ENCODE data around the gene VWA7.
A peak's percentile ranks its signal among the peaks of the same experiment; 100 is the strongest.
"Not testable (repeated sequence)": the region's sequence is repeated elsewhere in the genome, so short reads cannot be mapped to it uniquely, and the experiment has no call there.

The VWA7 gene

DNA sequence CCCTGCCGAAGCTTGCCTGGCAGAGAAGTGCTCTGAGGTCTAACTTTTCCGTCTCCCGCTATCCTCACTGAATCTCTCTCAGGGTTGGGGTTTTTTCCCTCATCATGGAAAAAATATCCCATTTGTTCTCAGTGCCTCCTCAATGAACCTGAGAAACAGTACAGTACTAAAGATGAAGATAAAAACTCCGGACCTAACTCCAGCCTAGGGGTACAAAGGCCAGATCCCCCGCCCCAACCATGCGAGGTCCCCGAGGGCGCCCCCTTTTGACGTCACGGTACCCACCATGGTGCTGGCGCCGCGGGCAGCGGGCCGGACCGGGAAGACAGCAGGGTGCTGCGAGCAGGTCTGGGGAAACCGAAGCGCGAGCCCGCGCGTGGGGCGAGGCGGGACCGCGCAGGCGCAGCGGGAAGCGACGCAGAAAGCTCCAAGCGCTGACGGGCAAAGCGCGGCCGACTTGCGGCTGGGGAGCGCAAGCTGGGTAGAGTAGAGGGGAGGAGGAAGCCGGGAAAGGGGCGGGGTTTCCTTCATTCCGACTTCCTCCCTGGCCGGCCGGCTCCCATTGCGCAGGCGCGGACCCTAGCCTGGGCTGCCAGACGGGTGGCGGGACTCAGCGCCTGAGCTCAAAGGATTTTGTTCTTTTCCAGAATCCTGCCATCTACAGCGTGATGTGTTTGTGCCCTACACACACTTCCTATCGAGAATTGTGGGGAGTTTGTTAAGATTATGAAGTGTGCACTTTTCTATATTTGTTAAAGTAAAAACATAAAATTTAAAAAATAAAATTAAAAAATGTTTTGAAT lies 29.5 kb upstream of the VWA7 start, which contains the start of gene LSM2:
Gene LSM2, minus strand, starts transcription at position 497 of the 803 bp plus-strand sequence. Its CDS starts 209 bp downstream, at position 288.
- DNase-seq (ENCODE audit: low read depth): peak; percentile 98
- peak within 1 kb of the TSS; percentile 77 for H3K4me3 ChIP-seq (replicated peaks; ENCODE audit: low read depth, low read length)
- TF ChIP-seq, protein P1, sequence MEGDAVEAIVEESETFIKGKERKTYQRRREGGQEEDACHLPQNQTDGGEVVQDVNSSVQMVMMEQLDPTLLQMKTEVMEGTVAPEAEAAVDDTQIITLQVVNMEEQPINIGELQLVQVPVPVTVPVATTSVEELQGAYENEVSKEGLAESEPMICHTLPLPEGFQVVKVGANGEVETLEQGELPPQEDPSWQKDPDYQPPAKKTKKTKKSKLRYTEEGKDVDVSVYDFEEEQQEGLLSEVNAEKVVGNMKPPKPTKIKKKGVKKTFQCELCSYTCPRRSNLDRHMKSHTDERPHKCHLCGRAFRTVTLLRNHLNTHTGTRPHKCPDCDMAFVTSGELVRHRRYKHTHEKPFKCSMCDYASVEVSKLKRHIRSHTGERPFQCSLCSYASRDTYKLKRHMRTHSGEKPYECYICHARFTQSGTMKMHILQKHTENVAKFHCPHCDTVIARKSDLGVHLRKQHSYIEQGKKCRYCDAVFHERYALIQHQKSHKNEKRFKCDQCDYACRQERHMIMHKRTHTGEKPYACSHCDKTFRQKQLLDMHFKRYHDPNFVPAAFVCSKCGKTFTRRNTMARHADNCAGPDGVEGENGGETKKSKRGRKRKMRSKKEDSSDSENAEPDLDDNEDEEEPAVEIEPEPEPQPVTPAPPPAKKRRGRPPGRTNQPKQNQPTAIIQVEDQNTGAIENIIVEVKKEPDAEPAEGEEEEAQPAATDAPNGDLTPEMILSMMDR (IDR thresholded peaks at IDR 0.05; ENCODE audit: low read length, missing control alignments): no peak

GRCh38 chr6:31805939-31806469 lies 28.9 kb upstream of the VWA7 start:
- no peak for DNase-seq (ENCODE audit: low read depth)
- H3K4me3 ChIP-seq (replicated peaks; ENCODE audit: low read depth, low read length): peak overlapping the region; percentile 77
- TF ChIP-seq, protein P1 (IDR thresholded peaks at IDR 0.05; ENCODE audit: low read length, missing control alignments): no peak

GRCh38 chr6:31801031-31801927 lies 24.2 kb upstream of the VWA7 start:
- DNase-seq (ENCODE audit: low read depth); H3K4me3 ChIP-seq (replicated peaks; ENCODE audit: low read depth, low read length): not testable (repeated sequence)

DNA sequence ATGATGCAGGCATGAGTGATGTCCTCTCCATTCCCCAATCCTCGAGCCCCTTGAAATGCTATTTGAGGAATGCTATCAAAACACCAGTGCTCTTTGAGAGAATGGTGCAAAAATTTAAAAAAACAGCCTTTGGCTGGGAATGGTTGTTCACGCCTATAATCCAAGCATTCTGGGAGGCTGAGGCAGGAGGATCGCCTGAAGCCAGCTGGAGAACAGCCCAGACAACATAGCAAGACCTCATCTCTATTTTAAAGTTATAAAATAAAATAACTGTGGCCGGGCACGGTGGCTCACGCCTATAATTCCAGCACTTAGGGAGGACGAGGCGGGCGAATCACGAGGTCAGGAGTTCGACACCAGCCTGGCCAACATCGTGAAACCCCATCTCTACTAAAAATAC lies 22.7 kb upstream of the VWA7 start:
- TF ChIP-seq, protein P1 (IDR thresholded peaks at IDR 0.05; ENCODE audit: low read length, missing control alignments): no peak
- DNase-seq (ENCODE audit: low read depth): no peak
- H3K4me3 ChIP-seq (replicated peaks; ENCODE audit: low read depth, low read length): no peak overlapping the region

DNA sequence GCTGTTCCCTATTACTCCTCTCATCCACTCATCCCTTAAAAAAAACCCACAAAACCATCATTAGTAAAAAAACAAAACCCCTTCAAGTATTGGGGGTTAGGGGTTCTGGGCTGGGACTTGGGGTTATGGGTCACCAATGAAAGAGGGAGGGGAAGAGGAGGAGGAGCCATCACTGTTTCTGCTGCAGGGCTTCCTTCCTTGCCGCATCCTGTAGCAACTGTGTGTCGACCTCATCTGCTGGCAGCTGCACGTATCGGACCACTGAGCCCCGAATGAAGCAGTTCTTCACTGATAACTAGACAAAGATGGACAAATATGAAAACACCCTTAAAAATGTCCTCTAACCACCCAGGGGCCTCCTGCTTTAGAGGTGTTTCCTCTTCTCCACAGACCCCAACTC lies 20.5 kb upstream of the VWA7 start:
- H3K4me3 ChIP-seq (replicated peaks; ENCODE audit: low read depth, low read length): no peak overlapping the region
- DNase-seq (ENCODE audit: low read depth): no peak
- TF ChIP-seq, protein P1 (IDR thresholded peaks at IDR 0.05; ENCODE audit: low read length, missing control alignments): no peak

DNA sequence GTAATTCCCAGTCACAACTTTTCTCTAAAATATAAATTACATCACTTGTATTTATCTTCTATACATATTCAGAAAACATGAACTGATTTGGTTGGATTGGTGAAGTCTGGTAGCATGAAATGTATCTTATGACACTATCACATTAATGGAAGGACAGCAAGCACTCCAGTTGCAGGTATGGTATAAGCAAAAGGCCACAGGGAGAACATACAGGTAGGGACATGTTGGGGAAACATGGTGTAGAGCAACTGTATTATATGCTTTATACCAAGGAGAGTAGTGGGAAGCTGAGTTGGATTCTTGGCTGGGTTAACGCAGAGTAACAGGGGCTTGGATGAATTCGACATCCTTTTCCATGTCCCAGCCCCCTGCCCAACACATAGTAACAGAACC lies 19.9 kb upstream of the VWA7 start:
- no peak overlapping the region for H3K4me3 ChIP-seq (replicated peaks; ENCODE audit: low read depth, low read length)
- TF ChIP-seq, protein P1 (IDR thresholded peaks at IDR 0.05; ENCODE audit: low read length, missing control alignments): no peak
- no peak for DNase-seq (ENCODE audit: low read depth)

All from fibroblast of pulmonary artery (primary cell).